ENCODE data around the gene KIAA0232.

- TF ChIP-seq CTCF (IDR thresholded peaks at IDR 0.05) (no peak), POLR2A (IDR thresholded peaks at IDR 0.05) (no peak)
Observed at GRCh38 chr4:6773616-6774540, 8.6 kb upstream of the KIAA0232 start.
